HG03108 (cell line): ENCODE measurements around the gene INSL4.

Experiments
- ATAC-seq: cut with Tn5 transposase; IDR thresholded peaks from one replicate; pipeline ENCODE4 v1.9.1; 2021; ENCODE audit warnings: moderate library complexity; ENCODE audit not compliant: unreplicated experiment

The INSL4 gene

DNA sequence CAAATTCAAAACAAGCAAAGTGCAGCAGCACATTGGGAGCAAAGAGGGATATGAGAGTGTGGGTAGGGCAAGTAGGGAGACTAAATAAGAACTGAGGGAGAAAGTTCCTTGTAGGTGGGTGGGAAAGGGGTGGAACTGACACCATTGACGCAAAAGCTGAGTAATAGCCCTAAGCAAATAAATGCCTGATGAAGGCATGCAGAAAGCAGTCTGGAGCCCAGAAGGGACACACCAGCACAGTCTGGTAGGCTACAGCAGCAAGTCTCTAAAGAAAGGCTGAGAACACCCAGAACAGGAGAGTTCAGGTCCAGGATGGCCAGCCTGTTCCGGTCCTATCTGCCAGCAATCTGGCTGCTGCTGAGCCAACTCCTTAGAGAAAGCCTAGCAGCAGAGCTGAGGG is at the start of gene INSL4:
Gene INSL4, plus strand, starts transcription at position 208 of the 400 bp plus-strand sequence. Its CDS starts 105 bp downstream, at position 313.
- no peak for ATAC-seq

- ATAC-seq = no peak
Observed at GRCh38 chr9:5184776-5185175, 46.4 kb upstream of the INSL4 start.

DNA sequence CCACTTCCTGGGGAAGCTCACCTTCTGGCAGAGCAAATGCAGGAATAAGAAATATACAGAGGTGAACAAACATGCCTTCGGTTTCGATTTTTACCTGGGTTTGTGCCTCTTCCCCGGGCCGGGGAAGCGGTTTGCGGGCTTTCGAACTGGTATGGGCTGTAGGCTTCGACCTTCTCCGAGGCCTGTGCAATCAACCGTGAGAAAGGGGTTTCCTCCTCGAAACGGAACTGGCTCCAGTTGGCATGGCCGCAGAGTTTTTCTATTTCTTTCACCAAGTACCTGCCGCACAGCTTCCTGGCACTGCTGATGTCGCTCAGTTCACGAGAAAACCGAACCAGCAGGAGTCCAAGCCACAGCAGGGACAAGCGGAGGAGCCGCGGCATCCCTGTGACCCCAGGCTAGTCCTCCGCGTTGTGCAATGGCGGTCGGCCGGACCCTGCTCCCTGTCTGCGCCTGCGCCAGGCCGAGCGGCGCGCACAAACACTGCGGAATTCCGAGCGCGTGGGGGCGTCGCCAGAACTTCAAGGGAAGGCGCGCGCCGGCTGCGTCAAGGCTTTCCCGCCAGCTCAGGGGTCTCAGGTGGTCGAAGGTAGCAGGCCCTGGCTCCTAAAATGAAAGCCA is 45.9 kb upstream of the INSL4 start, which contains the start of gene INSL6:
Gene INSL6, minus strand, starts transcription at position 420 of the 621 bp plus-strand sequence. Its CDS starts 37 bp downstream, at position 383.
- ATAC-seq = no peak

GRCh38 chr9:5186416-5187169 is 44.6 kb upstream of the INSL4 start:
- ATAC-seq = no peak

DNA sequence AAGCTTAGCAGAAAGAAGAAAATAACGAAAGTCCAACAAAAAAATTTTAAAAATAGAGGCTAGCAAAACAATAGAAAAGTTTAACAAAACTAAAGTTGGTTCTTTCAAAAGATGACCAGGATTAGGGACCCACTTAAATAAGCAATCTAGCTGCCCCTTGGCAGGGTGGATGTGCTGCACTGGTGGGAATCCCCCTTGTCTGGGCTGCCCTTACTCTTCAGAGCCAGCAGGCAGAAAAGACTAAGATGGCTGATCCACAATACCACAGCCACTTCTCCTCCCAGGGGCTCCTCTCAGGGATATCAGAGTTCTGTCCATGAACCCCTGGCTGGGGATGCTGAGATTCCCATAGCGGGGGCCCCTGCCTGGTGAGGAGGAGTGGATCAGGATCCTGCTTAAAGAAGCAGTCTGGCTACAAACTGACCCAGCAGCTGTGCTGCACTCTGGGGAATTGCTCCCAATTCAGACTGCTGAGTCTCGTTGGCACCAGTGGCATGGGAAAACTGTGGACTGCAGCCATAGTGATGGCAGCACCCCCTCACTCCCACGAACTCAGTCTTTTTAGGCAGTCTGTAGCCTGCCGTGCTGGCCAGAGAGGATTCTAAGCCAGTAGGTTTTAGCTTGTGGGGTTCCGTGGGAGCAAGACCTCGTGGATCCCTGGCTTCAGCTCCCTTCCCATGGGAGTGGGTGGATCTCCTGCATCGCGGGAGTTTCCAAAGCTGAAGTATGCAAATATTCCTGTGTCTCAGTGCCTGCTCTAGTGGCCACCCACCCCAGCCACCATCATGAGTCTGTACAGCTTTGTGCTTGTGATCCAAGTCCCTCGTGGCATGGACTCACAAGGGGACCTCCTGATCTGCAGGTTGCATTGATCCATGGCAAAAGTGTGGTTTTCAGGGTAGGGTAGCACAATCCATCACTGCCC is 42.9 kb upstream of the INSL4 start:
- ATAC-seq = no peak

DNA sequence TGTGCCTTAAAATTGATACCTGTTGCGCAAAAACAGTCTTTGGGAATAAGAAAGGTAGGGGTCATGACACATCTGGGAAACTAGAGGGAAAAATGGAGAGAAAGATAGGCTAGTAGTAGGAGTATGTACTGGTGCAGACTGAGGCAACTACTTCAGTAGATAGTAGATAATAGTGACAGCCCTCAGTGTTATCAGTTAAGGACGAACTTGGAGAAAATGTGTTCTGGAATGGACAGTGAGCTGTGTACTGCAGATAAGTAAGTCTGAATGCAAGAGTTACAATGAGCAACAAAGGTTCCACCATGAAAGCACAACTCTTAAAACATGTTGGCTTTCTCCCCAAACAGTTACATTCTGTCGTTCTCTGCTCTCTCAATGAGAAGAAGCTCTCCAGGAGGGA is 39.2 kb upstream of the INSL4 start:
- ATAC-seq = no peak

DNA sequence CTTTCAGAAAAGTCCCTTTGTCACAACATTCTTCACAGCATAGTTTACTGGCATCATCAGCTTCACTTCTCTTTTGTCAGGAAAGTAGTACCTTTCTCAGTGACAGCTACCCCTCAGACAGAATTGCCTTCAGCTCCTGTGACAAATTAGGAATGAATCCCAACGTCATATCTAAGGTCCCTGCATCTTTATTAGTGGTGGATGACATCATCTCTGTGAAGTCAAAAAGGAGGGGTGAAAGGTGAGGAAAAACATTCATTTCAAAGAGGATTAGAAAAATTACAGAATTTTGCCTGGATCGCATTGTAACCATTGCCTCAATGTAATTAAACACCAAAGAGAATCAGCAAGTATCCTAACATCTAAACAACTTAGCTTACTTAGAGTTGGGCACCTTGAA is 37.9 kb upstream of the INSL4 start:
- ATAC-seq = no peak

GRCh38 chr9:5195463-5195862 is 35.8 kb upstream of the INSL4 start:
- ATAC-seq = no peak

DNA sequence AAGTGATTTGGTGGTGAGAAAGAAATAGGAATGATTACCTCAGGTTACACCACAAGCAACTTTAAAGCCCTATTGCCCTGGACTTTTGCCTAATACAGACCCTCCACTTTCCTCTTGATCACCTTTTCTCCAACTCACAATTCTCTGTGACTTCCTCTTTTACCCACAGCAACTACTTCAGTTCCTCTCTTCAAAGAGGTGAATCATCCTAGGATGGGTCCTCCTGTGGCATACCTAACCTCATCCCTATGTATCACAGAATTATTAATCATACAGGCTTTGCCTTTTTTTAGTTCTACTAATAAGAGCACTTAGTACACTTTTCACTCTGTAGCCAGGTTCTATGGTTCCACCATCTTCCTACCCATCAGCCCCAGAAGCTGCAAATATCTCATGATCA is 26.1 kb upstream of the INSL4 start:
- no peak for ATAC-seq

- no peak for ATAC-seq
Observed at GRCh38 chr9:5230554-5230953, 665 bp upstream of the INSL4 start.

DNA sequence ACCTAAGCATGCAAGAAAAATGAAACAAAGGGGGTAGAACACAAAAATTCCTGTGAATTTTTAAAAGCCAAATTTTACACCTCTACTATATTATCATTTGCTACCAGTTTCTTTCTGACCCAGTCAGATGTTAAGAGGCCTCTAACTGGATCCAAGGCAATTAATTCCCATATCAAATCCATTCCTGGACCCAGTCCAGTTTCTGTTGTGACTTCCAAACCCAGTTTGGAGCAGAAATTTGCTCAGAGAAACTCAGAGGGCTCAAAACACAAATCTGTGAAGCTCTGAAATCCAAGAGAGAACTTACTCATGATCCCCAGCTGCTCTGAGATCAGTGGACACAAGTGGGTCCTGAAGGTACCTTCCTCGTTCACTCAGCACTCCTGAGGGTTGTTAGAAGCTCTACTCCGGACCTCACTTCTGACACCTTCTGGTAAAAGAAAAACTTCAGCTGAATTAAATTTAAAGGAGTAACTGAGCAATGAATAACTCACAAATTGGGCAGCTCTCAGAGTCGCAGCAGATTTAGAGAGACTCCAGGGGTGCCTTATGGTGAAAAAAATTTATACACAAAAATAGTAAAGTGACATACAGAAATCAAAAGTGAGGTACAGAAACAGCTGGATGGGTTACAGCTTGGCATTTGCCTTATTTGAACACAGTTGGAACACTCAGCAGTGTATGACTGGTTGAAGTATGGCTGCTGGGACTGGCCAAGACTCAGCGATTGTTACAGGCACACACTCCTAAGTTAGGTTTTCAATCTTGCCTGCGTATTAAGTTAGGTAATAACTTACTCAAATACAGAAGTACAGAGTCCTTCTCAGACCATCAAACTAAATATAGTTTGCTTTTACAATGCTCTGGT is 32.4 kb downstream of the INSL4 start:
- no peak for ATAC-seq

- no peak for ATAC-seq
Observed at GRCh38 chr9:5264219-5264595, 33.0 kb downstream of the INSL4 start.

DNA sequence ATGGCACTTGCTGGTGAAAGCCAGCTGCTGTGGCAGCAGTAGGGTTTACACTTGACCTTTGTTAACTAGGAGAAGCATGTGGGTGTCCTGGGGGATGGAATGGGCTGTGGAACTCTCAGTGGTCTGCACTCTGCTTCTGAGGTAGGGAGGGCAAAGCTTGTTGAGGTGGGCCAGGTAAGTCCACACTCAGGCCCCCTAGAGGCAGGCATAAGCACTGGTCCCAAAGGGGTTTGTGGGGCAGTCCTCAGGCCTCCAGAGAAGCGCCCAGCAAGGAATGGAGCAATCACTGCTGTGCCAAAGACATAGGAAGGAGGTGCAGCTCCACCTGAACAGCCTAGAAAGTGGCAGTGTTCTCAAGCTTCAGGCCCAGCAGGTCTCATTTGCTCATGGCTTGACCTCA is 34.7 kb downstream of the INSL4 start:
- ATAC-seq = no peak

DNA sequence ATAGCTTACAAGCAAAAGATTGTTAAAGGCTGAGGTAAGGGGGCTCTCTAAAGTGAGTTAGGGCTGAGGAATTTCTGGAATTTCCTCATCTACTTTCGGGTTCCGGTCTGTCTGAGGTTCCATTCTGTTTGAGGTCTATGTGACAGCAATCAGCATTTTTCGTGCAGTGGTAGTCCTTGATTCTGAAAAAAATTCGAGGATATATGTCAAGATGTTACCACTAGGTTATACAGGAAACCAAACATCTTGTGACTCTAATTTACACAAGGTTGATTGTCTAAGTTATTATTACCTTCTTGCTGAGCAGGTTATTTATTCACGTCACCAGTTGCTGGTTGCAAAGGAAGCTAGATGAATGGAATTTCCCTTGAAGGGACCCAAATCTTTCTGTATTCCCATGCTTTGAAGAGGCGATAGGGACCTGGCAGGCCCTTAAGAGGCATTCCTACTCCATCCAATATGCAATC is 38.1 kb downstream of the INSL4 start:
- no peak for ATAC-seq

- no peak for ATAC-seq
Observed at GRCh38 chr9:5274770-5275169, 43.6 kb downstream of the INSL4 start.

GRCh38 chr9:5278486-5278885 is 47.3 kb downstream of the INSL4 start:
- no peak for ATAC-seq
